ENCODE data around the gene JPH4.
A peak's percentile ranks its signal among the peaks of the same experiment; 100 is the strongest.

Gene JPH4

GRCh38 chr14:23577710-23578392 is 739 bp downstream of the JPH4 start:
- no peak for DNase-seq

DNA sequence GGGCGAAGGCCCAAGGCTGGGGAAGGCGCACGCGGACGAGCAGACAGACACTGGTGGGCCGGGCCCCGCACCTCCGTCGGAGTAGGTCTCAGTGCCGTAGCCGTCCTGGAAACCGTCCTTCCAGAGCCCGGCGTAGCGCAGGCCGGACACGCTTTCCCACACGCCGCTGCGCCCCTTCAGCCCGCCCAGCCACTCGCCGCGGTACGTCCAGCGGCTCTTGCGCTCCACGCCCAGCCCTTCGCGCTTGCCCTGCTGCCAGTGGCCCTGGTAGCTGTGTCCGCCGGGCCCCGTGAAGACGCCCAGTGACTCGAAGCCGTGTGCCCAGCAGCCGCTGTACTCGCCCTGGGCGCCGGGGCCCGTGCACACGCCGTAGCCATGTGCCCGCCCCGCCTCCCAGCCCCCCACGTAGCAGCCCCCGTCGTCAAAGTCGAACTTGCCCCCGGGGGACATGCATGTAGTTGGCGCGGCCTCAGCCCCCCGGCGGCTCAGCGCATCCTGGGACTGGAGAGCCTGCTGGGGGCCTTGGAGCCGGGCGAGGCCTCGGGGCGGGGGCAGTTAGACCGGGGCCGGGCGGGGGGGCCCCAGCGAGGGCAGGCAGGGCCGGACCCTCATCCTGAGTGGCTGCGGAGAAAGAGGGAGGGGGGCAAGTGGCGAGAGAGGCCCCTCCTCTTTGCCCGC is 1.4 kb downstream of the JPH4 start:
- no peak for DNase-seq

GRCh38 chr14:23573384-23574015 is 5.1 kb downstream of the JPH4 start:
- no peak for DNase-seq

DNA sequence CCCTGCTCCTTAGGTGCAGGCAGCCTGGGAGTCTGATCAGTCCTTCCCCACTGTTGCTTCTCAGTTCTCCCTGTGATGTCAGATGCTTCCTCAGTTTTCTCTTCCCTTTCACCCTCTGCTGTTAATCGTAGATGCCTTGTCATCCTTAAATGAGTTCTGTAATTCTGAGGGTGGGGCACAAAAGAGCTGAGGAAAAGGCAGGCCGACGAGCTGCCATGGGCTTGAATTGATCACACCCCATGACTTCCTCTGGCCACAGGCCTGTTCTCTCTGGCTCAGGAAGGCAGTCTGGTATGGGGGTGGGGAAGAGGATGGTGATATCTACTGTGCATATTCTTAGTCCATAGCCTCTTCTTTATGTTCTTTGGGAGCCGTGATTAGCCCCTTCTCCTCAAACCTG is 5.8 kb downstream of the JPH4 start:
- DNase-seq: no peak

GRCh38 chr14:23572524-23572828 is 6.1 kb downstream of the JPH4 start:
- no peak for DNase-seq

DNA sequence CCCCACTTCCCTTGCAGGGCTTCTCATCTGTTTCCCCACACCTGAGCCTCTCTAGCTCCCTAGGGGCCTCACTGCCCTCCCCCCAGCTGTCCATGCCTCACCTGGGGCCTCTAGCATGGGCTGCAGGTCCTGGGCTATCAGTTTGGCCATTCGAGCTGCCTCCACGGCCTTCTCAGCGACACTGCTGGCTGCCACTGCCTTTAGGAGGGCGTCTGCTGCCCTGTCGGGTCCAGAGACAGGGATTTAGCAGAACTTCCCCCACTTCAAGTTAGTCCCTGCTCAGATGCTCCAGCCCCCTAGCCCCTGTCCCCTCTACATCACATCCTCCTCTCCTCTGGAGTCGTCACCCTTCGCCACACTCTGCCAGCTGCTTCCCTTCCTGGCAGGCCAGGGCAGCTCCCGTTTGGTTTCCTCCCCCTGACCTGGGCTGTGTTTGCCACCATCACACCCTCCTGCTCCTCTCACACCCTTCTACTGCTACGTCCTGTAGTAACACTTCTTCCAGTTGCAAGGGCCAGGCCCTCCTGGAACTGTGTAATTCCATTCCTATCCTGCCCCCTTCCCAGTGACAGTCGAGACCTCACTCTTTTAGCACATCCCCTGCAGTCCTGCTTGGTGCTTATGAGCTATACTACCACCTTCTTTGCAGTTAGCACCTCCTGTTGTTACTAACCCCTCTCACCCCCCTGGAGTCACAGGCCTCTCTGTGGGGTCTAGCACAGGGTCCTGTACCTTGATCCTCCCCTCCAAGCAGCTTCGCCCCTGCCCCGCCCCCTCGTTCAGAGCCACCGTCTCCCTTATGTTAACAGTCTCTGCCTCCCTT is 6.7 kb downstream of the JPH4 start:
- DNase-seq: no peak

DNA sequence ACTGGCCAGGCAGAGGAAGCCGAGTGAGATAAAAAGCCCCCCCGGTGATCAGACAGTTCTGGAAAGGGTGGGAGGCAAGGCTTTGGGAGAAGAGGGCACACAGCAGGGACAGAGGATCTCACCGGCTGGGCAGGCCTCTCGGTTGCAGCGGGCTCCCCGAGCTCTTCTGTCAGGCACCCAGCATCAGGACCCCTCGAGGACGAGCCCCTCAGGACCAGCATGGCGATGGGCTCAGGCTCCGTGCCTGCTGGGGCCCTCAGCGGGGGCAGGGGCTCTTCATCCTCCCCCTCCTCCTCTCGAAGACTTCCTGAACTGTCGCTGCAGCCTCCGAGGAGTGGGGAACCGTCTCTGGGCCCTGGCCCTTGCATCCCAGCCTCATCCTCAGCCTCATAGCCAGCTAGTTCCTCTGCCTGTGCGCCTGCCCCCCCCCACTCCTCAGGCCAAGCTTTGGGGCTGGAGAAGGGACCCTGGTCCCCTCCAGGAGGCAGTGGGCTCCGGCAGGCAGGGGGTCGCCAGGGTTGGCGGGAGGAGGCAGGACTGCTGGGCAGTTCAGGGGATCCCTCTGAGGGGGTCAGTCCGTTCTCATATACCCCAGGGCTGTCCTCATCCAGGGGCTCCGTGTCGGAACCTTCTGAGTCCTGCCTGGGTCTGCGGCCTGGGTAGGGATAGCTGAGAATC is 7.6 kb downstream of the JPH4 start:
- no peak for DNase-seq

DNA sequence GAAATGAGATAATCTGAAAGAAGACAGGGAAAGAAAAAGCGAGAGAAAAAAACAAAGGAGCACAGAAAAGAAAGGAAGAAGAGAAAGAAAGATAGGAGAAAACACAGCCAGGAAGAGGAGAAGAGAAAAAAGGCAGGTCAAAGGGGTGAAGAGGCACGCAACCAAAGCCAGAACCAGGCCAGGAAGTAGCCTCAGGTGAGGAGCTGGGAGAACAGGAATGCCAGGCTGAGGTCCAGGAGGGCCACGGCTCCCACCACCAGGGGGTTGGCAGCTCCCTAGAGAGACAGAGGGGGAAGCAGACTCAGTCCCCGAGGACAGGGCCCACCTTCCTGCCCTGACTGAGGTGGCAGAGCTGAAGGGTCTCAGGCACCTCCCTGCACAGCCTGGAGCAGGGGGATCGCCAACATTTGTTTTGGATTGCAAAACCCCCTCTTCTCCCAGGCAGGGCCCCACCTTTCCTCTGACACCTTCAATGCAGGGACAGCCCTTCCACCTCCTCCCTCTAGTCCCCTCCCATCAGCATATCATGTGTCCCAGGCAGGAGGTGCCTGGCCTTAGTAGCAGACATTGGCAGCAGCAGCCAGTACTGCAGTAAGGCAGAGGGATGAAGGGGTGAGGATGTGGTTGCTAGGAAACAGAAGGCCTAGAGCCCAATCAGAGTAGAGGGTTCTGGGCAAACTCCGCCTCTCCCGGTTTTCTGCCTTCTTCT is 9.0 kb downstream of the JPH4 start:
- no peak for DNase-seq

- DNase-seq: no peak
These were observed 9.8 kb downstream of the JPH4 start for GRCh38 chr14:23568600-23569331.

DNA sequence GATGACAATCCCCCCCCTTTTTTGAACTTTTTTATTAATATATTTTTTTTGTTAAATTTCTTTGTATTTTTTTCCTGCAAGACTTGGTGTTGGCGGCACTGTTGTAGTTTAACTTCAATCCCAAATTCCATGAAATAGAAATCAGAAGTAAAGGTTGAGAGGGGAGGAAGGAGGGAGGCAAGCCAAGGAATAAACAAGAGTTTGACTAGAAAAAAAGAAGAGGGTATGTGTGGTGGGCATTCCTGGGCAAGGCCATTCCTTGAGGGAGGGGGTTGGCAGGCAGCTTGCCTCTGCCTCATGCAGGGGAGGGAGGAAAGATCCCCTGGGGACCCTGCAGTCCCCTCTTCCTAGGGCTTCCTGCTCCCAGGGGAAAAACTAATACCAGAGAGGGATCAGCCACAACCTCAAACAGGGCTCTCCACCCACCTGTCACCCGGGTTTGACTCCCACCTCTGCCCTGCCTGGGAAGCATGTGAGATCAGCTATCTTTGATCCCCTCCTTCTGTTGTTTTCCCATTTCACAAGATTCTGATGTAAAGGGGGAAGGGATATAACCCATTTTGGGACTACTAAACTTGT is 10.5 kb downstream of the JPH4 start:
- no peak for DNase-seq

- DNase-seq: peak; percentile 85
These were observed 11.2 kb downstream of the JPH4 start, which contains the start of gene AP1G2 for GRCh38 chr14:23567186-23568020. Gene AP1G2, minus strand, starts transcription at chr14:23567791. Its CDS starts 477 bp downstream, at chr14:23567314.

- DNase-seq: no peak
These were observed 11.8 kb downstream of the JPH4 start for GRCh38 chr14:23566778-23567185.

DNA sequence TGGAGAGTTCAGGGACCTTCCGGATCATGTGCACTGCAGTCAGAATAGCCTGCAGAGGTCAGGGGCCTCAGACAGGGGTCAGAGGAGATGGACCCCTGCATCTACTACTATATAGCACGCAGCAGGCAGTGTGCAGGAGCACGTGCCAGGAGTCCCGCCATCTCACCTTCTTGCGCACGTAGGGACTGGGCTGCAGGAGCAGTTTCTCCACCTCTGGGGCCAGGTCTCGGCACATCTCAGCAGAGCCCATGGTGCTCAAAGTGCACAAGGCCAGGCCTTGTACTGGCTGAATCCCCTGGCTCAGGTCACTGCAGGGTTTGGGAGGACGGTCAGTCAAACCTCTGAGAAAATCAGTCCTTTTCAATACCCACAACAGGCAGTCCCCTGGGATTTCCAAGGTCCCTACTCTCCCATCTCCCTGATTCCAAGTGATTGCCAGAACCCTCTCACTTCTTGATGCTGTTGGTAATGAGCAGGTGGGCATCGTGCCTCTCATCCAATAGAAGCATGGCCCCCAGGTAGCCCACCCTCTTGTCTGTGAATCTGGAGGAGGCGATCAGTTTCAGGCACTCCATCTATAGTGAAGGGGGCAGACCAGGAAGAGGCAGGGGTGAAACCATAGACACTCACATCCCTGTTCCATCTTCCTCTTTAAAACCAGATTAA is 12.3 kb downstream of the JPH4 start:
- no peak for DNase-seq

DNA sequence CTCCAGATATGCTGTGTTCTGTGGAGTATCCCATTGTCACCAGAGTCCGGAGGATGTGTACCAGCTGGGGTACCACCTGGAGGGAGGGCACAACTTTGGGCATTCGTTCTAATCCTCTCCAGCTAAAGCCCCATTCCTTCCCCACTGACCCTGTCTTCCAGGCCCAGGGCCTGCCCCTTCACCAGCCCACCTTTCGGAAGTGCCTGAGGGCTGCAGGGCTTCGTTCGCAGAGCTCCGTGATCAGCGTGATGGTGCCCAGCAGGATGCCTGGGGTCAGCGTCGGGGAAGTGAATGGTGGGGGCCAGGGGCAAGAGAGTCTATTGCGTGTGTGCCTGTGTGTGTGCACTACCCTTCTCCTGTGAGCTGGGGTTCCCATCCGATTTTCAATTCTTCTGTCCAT is 13.0 kb downstream of the JPH4 start:
- DNase-seq: no peak

DNA sequence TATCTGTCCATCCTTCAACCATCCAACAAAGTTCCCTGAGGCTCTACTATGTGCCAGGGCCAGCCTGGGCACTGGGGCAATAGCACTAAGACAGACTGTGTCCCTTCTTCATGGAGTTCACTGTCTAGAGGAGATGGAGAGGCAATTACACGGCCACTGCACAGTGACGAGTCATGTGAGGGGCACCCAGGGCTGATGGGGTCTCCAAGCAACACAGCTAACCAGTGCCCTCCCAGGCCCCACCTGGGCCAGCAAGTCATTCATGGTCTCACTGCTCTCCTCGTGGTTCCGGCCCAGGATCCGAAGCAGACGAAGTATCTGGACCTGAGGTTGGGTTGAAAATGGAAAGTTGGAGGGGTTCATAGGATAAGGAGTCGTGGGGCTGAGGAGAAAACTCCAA is 13.7 kb downstream of the JPH4 start:
- no peak for DNase-seq

GRCh38 chr14:23564181-23564812 is 14.3 kb downstream of the JPH4 start:
- DNase-seq: no peak

- no peak for DNase-seq
These were observed 15.0 kb downstream of the JPH4 start for GRCh38 chr14:23563473-23564180.

- peak; percentile 52 for DNase-seq
These were observed 15.6 kb downstream of the JPH4 start for GRCh38 chr14:23562822-23563472.

Measured in activated gamma-delta T cell treated with Interleukin-2 at 50 U/mL for 16 hours (primary cell).